HG03378 (cell line): ENCODE results near the gene PM20D2.

Source experiments
- ATAC-seq: cut with Tn5 transposase; IDR thresholded peaks from one replicate; pipeline ENCODE4 v1.9.1; 2021; ENCODE audit warnings: mild to moderate bottlenecking, moderate library complexity; ENCODE audit not compliant: unreplicated experiment

Gene PM20D2

GRCh38 chr6:89199579-89199978, 53.7 kb downstream of the PM20D2 start:
- ATAC-seq, result no peak

DNA sequence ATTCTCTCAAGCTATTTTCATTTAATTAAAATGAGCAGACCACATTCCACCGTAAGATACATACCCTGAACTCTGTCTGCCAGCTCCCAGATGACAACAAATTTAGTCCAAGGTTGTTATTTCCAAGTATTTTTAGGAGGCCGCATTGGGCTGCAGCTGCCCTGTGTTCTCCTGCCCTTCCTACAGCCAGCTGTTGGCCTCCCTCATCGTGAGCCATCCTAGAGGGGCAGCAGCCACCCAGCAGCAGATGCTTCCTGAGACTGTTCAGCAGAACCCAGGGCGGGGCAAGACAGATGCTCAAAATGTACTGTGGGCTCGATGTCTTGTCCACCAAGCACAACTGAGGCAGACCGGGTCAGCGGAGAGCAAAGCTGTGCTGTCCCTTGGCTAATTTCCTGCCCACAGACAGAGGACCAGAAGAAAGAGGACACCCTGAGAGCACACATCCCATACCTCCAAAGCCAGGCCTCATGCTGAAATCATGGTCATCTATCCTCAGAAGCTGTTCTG, 54.9 kb downstream of the PM20D2 start:
- no peak for ATAC-seq

DNA sequence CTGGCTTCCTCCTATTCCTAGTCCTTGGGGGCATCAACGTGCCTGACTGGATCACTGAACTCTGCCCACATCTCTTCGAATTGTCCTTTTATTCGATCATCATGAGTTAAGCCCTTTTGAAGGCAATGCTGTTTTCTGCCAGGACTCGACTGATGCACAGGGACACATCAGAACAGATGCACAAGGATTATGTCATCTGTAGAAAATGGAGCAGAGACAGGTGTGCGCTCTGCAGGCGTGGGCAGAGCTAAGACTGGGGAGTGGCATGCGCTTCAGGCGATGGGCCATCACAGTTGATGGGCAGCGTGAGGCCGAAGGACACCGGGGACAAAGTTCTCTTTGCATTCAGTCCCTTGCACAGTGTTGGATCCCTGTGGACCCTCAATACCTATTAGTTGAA, 58.2 kb downstream of the PM20D2 start:
- no peak for ATAC-seq

- no peak for ATAC-seq
These were observed 60.0 kb downstream of the PM20D2 start for GRCh38 chr6:89205819-89206218.

GRCh38 chr6:89208551-89208950, 62.7 kb downstream of the PM20D2 start:
- ATAC-seq, result no peak

GRCh38 chr6:89209457-89209856, 63.6 kb downstream of the PM20D2 start:
- ATAC-seq, result no peak

DNA sequence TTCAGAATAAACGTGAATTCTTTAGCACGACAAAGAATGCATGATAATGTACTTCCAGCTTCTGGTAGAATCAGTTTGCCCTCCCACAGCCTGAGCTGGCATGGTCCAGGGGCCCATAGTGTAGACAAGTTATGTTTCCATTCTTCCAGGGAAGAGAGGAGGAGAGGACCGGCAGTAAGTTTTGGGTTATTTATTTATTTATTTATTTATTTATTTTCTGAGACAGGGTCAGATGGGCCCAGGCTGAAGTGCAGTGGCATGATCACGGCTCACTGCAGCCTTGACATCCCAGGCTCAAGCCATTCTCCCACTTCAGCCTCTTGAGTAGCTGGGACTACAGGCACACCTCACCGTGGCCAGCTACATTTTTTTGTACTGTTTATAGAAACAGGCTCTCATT, 66.6 kb downstream of the PM20D2 start:
- ATAC-seq, result no peak

DNA sequence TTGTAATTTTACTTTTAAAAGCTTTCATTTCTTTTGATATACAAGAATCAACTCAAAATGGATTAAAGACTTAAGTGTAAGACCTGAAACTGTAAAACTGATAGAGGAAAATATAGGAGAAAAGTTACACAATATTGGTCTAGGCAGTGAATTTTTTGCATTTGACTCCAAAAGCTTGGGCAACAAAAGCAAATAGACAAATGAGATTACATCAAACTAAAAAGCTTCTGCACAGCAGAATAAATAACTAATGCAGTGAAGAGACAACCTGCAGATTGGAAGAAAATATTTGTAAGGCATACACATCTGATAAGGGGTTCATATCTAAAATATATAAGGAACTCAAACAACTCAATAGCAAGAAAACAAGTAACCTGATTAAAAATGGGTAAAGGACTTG, 68.3 kb downstream of the PM20D2 start:
- ATAC-seq, result no peak
